H9 (cell line): Measurements from ENCODE around the gene SEC14L5. TPM values are rescaled to one million over a fixed set of nuclear protein-coding genes. Genes with fewer than 3 reads are reported as not detected.

Source experiments
- DNase-seq: peaks from one replicate; pipeline ENCODE4 v3.0.0-alpha.2; 2017
- H2AFZ ChIP-seq: one replicate; pipeline ENCODE4 v1.6.1; 2013; ENCODE audit warnings: mild to moderate bottlenecking, low read length, control low read depth, moderate library complexity
- H2AK5ac ChIP-seq: 2 replicates; pipeline ENCODE4 v1.6.1; 2013; ENCODE audit warnings: low read length, control low read depth, mixed read lengths; ENCODE audit not compliant: insufficient read length
- H2BK120ac ChIP-seq: one replicate; pipeline ENCODE4 v1.6.1; 2013; ENCODE audit warnings: low read depth, mild to moderate bottlenecking, low read length, control low read depth, inconsistent platforms; ENCODE audit not compliant: poor library complexity, severe bottlenecking
- H2BK12ac ChIP-seq: 2 replicates; pipeline ENCODE4 v1.6.1; 2013; ENCODE audit warnings: low read length, control low read depth, mixed read lengths, low read depth; ENCODE audit not compliant: insufficient read length
- H2BK15ac ChIP-seq: 2 replicates; pipeline ENCODE4 v1.6.1; 2013; ENCODE audit warnings: low read depth, low read length, control low read depth
- H2BK20ac ChIP-seq: one replicate; pipeline ENCODE4 v1.6.1; 2013; ENCODE audit warnings: low read depth, mild to moderate bottlenecking, low read length, control low read depth, inconsistent platforms; ENCODE audit not compliant: poor library complexity, severe bottlenecking
- H2BK5ac ChIP-seq: 2 replicates; pipeline ENCODE4 v1.6.1; 2013; ENCODE audit warnings: low read length, control low read depth, mixed read lengths; ENCODE audit not compliant: insufficient read length
- H3K14ac ChIP-seq: 2 replicates; pipeline ENCODE4 v1.6.1; 2013; ENCODE audit warnings: low read length, control low read depth; ENCODE audit not compliant: insufficient read depth
- H3K18ac ChIP-seq: 2 replicates; pipeline ENCODE4 v1.6.1; 2013; ENCODE audit warnings: low read depth, mild to moderate bottlenecking, mixed read lengths, low read length, control low read depth; ENCODE audit not compliant: insufficient read length
- H3K23ac ChIP-seq: 2 replicates; pipeline ENCODE4 v1.6.1; 2013; ENCODE audit warnings: low read length, control low read depth, mixed read lengths, low read depth; ENCODE audit not compliant: insufficient read length
- H3K23me2 ChIP-seq: 2 replicates; pipeline ENCODE4 v1.6.1; 2013; ENCODE audit warnings: low read depth, mild to moderate bottlenecking, mixed read lengths, low read length, control low read depth; ENCODE audit not compliant: insufficient read length, poor library complexity, severe bottlenecking
- H3K27ac ChIP-seq: 2 replicates; pipeline ENCODE4 v1.5.1; 2013; ENCODE audit warnings: low read length, control low read depth, mixed read lengths, low read depth; ENCODE audit not compliant: insufficient read length
- H3K27me3 ChIP-seq: 2 replicates; pipeline ENCODE4 v1.6.1; 2013; ENCODE audit warnings: low read length, control low read depth, inconsistent platforms; ENCODE audit not compliant: insufficient read depth
- H3K4ac ChIP-seq: 2 replicates; pipeline ENCODE4 v1.6.1; 2013; ENCODE audit warnings: low read depth, mild to moderate bottlenecking, control low read depth, inconsistent platforms, low read length, moderate library complexity
- H3K4me1 ChIP-seq: 2 replicates; pipeline ENCODE4 v1.6.1; 2013; ENCODE audit warnings: low read length, control low read depth, inconsistent platforms; ENCODE audit not compliant: insufficient read depth
- H3K4me2 ChIP-seq: 2 replicates; pipeline ENCODE4 v1.6.1; 2013; ENCODE audit warnings: low read length, control low read depth, mixed read lengths; ENCODE audit not compliant: insufficient read length, insufficient read depth
- H3K56ac ChIP-seq: 2 replicates; pipeline ENCODE4 v1.6.1; 2013; ENCODE audit warnings: low read depth, mild to moderate bottlenecking, mixed read lengths, low read length, control low read depth; ENCODE audit not compliant: insufficient read length
- H3K79me1 ChIP-seq: 2 replicates; pipeline ENCODE4 v1.6.1; 2013; ENCODE audit warnings: low read depth, mild to moderate bottlenecking, moderate library complexity, low read length, control low read depth, inconsistent platforms; ENCODE audit not compliant: insufficient read depth, poor library complexity, severe bottlenecking
- H3K79me2 ChIP-seq: 2 replicates; pipeline ENCODE4 v1.6.1; 2013; ENCODE audit warnings: low read length, control low read depth, inconsistent platforms; ENCODE audit not compliant: insufficient read depth
- H3K9ac ChIP-seq: 2 replicates; pipeline ENCODE4 v1.6.1; 2013; ENCODE audit warnings: low read length, control low read depth, mixed read lengths; ENCODE audit not compliant: insufficient read length; ENCODE audit errors: extremely low read depth
- H3K9me3 ChIP-seq: one replicate; pipeline ENCODE4 v1.6.1; 2013; ENCODE audit warnings: low read depth, low read length, inconsistent platforms; ENCODE audit not compliant: control insufficient read depth
- H3T11ph ChIP-seq: one replicate; pipeline ENCODE4 v1.6.1; 2013; ENCODE audit warnings: mild to moderate bottlenecking, low read length, control low read depth, inconsistent platforms
- H4K20me1 ChIP-seq: one replicate; pipeline ENCODE4 v1.6.1; 2013; ENCODE audit not compliant: control insufficient read depth, insufficient read length, insufficient read depth
- H4K5ac ChIP-seq: 2 replicates; pipeline ENCODE4 v1.6.1; 2013; ENCODE audit warnings: low read depth, mild to moderate bottlenecking, mixed read lengths, low read length, control low read depth; ENCODE audit not compliant: insufficient read length
- H4K8ac ChIP-seq: replicated peaks from 2 replicates; pipeline ENCODE4 v1.6.1; 2013; ENCODE audit warnings: low read length, control low read depth, mixed read lengths, low read depth; ENCODE audit not compliant: insufficient read length
- H4K91ac ChIP-seq: 2 replicates; pipeline ENCODE4 v1.6.1; 2013; ENCODE audit warnings: low read depth, mild to moderate bottlenecking, moderate library complexity, mixed read lengths, low read length, control low read depth; ENCODE audit not compliant: insufficient read length
- H3K27ac Mint-ChIP-seq, 3 experiments: 2 replicates in 2 of 3; 3 replicates in 1 of 3; pipeline ENCODE4 v1.8.0; 2020 to 2021; ENCODE audit warnings: mixed read lengths in 3 of 3, mild to moderate bottlenecking in 1 of 3, moderate library complexity in 1 of 3
- H3K27me3 Mint-ChIP-seq: 2 replicates; pipeline ENCODE4 v1.8.0; 2021; ENCODE audit warnings: low read depth, mild to moderate bottlenecking, moderate library complexity, mixed read lengths
- H3K36me3 Mint-ChIP-seq, 3 experiments: 2 replicates in 2 of 3; 3 replicates in 1 of 3; pipeline ENCODE4 v1.8.0; 2020 to 2021; ENCODE audit warnings: low read depth in 3 of 3, mixed read lengths in 3 of 3; ENCODE audit not compliant: insufficient read depth in 1 of 3
- H3K4me1 Mint-ChIP-seq, 2 experiments: 2 replicates each; pipeline ENCODE4 v1.8.0; 2020; ENCODE audit warnings: mixed read lengths in 2 of 2
- H3K4me3 Mint-ChIP-seq, 2 experiments: 2 replicates in 1 of 2; 3 replicates in 1 of 2; pipeline ENCODE4 v1.8.0; 2020 to 2021; ENCODE audit warnings: mild to moderate bottlenecking in 2 of 2, mixed read lengths in 2 of 2, moderate library complexity in 1 of 2
- H3K9me3 Mint-ChIP-seq, 2 experiments: 2 replicates in 1 of 2; 3 replicates in 1 of 2; pipeline ENCODE4 v1.8.0; 2020; ENCODE audit warnings: mild to moderate bottlenecking in 2 of 2, mixed read lengths in 2 of 2, moderate library complexity in 1 of 2
- CTCF ChIP-seq: fragments of 200-600 bp; sonication (generic); conservative IDR thresholded peaks from 3 replicates; pipeline ENCODE4 v1.8.0; 2021; ENCODE audit warnings: antibody characterized with exemption, mild to moderate bottlenecking
- WGBS: extraction: QIAGEN DNeasy Blood & Tissue Kit; methylation state at CpG from one replicate; pipeline ENCODE4 v1.1.7; 2013; ENCODE audit warnings: missing lambda C conversion rate, low lambda C conversion rate, mixed read lengths; ENCODE audit not compliant: insufficient read length; ENCODE audit errors: extremely low coverage; 5-methylcytosine and 5-hydroxymethylcytosine counted together
- total RNA-seq: library from RNA; stranded (reverse); gene quantifications from 2 replicates; pipeline ENCODE4 v1.2.1, GENCODE V29; 2021

Gene SEC14L5
- total RNA-seq, 1 experiment from 2014 or later: 4.1 TPM

GRCh38 chr16:4976079-4976478 lies 17.9 kb downstream of the SEC14L5 start:
- H2AFZ ChIP-seq: no peak overlapping the region
- H3K79me1 ChIP-seq: no peaks in the 10 kb centered on the region
- H3K27ac ChIP-seq: no peak overlapping the region
- WGBS: no CpG with 5 or more reads among the region's 2 CpGs
- H3K27me3 ChIP-seq: no peaks in the 10 kb centered on the region
- DNase-seq: no peak
- Mint-ChIP-seq H3K4me1 (peaks cover 0 to 7% of the 10 kb centered on the region in 2 experiments; a peak in 3 of 4 replicates), H3K9me3 (no peaks in the 10 kb centered on the region), H3K36me3 (no peaks in the 10 kb centered on the region), H3K27me3 (peaks cover 7% of the 10 kb centered on the region), H3K27ac (no peak overlapping the region), H3K4me3 (no peak overlapping the region)
- no peak overlapping the region for H2BK15ac ChIP-seq
- H3K23ac ChIP-seq: no peak overlapping the region
- no peak overlapping the region for H4K91ac ChIP-seq
- no peaks in the 10 kb centered on the region for H3K79me2 ChIP-seq
- no peak overlapping the region for H3K4me2 ChIP-seq
- H2AK5ac ChIP-seq: no peak overlapping the region
- no peak overlapping the region for H2BK20ac ChIP-seq
- H3K23me2 ChIP-seq: no peaks in the 10 kb centered on the region
- no peak overlapping the region for H3K14ac ChIP-seq
- H3K56ac ChIP-seq: no peak overlapping the region
- TF ChIP-seq CTCF: no peak
- no peak overlapping the region for H4K5ac ChIP-seq
- H2BK5ac ChIP-seq: no peak overlapping the region
- no peak overlapping the region for H2BK12ac ChIP-seq
- H3K9me3 ChIP-seq: no peaks in the 10 kb centered on the region
- no peak overlapping the region for H3T11ph ChIP-seq
- H3K18ac ChIP-seq: no peak overlapping the region
- H4K20me1 ChIP-seq: no peaks in the 10 kb centered on the region
- no peak overlapping the region for H4K8ac ChIP-seq
- no peak overlapping the region for H2BK120ac ChIP-seq
- H3K4me1 ChIP-seq: no peaks in the 10 kb centered on the region
- H3K9ac ChIP-seq: no peak overlapping the region
- H3K4ac ChIP-seq: no peak overlapping the region
